Breast epithelium (tissue), 3 donors: ENCODE results near the gene MAPT.

Experiments
- CTCF ChIP-seq, 3 donors: fragments of 450-650 bp; IDR thresholded peaks; one replicate each; pipeline ENCODE4 v1.5.1; 2016 to 2017; ENCODE audit warnings: antibody characterized with exemption in 3 of 3, mild to moderate bottlenecking in 3 of 3, moderate library complexity in 3 of 3
- POLR2A ChIP-seq: fragments of 450-650 bp; IDR thresholded peaks from one replicate; pipeline ENCODE4 v1.6.1; 2016; ENCODE audit warnings: antibody characterized with exemption, mild to moderate bottlenecking, moderate library complexity
- POLR2AphosphoS5 ChIP-seq, 3 donors: sonication (generic); formaldehyde crosslinking; IDR thresholded peaks; one replicate each; pipeline ENCODE4 v1.6.1; 2017; ENCODE audit warnings: antibody characterized with exemption in 3 of 3

- TF ChIP-seq POLR2A (no peak), CTCF (IDR thresholded peaks at IDR 0.05) (no peak), POLR2AphosphoS5 (IDR thresholded peaks at IDR 0.05) (no peak)
Measured at GRCh38 chr17:45851464-45851863, 42.9 kb upstream of the MAPT start.
